Stimulated activated CD8-positive, alpha-beta memory T cell treated with anti-CD3 and anti-CD28 coated beads, Interleukin-2, amount 100 ng/mL, for 48 hours (primary cell): ENCODE data around the gene DR1.

Experiments
- DNase-seq, 2 donors: peaks; one replicate each; pipeline ENCODE4 v3.0.0-alpha.2; 2020; ENCODE audit warnings: low read depth in 2 of 2

The DR1 gene

GRCh38 chr1:93345633-93346420 is at the start of gene DR1:
Gene DR1 (plus strand): TSS chr1:93345907. CDS start chr1:93346646, 739 bp downstream.
- DNase-seq = peak; percentile 89 to 90

GRCh38 chr1:93296555-93297154 is 49.1 kb upstream of the DR1 start:
- no peak for DNase-seq

GRCh38 chr1:93301131-93301530 is 44.6 kb upstream of the DR1 start:
- DNase-seq = no peak

- DNase-seq = no peak
These were observed 43.6 kb upstream of the DR1 start for GRCh38 chr1:93302078-93302477.

- no peak for DNase-seq
These were observed 41.0 kb upstream of the DR1 start for GRCh38 chr1:93304716-93305138.

- DNase-seq = no peak
These were observed 38.8 kb upstream of the DR1 start for GRCh38 chr1:93306920-93307319.

GRCh38 chr1:93313026-93313425 is 32.7 kb upstream of the DR1 start:
- no peak for DNase-seq

GRCh38 chr1:93317207-93317606 is 28.5 kb upstream of the DR1 start:
- DNase-seq = no peak

- DNase-seq = no peak
These were observed 27.8 kb upstream of the DR1 start for GRCh38 chr1:93317943-93318342.

- no peak for DNase-seq
These were observed 24.0 kb upstream of the DR1 start for GRCh38 chr1:93321720-93322119.

GRCh38 chr1:93322349-93322748 is 23.4 kb upstream of the DR1 start:
- DNase-seq = no peak

- DNase-seq = no peak
These were observed 22.4 kb upstream of the DR1 start for GRCh38 chr1:93323185-93323820.

GRCh38 chr1:93324486-93325464 is 20.9 kb upstream of the DR1 start:
- DNase-seq = no peak

- DNase-seq = no peak
These were observed 16.6 kb upstream of the DR1 start for GRCh38 chr1:93328809-93329760.

GRCh38 chr1:93330196-93330595 is 15.5 kb upstream of the DR1 start:
- no peak for DNase-seq

GRCh38 chr1:93330617-93331016 is 15.1 kb upstream of the DR1 start:
- DNase-seq = no peak

- DNase-seq = no peak
These were observed 14.3 kb upstream of the DR1 start for GRCh38 chr1:93331412-93331811.

GRCh38 chr1:93332368-93332767 is 13.3 kb upstream of the DR1 start:
- no peak for DNase-seq

- no peak for DNase-seq
These were observed 7.1 kb upstream of the DR1 start for GRCh38 chr1:93338387-93339146.

GRCh38 chr1:93339171-93339697 is 6.5 kb upstream of the DR1 start:
- no peak for DNase-seq
